Sigmoid colon (tissue), 4 donors: ENCODE measurements around the gene CLIC4.

Experiments
- EP300 ChIP-seq, 4 donors: sonication (generic); formaldehyde crosslinking; IDR thresholded peaks; one replicate each; pipeline ENCODE4 v1.6.1; 2017; ENCODE audit warnings: antibody characterized with exemption in 4 of 4
- POLR2A ChIP-seq, 2 donors: fragments of 450-650 bp; IDR thresholded peaks; one replicate each; pipeline ENCODE4 v1.6.1; 2016; ENCODE audit warnings: antibody characterized with exemption in 2 of 2, mild to moderate bottlenecking in 2 of 2, moderate library complexity in 2 of 2
- POLR2AphosphoS5 ChIP-seq, 4 donors: sonication (generic); formaldehyde crosslinking; IDR thresholded peaks; one replicate each; pipeline ENCODE4 v1.6.1; 2017; ENCODE audit warnings: antibody characterized with exemption in 4 of 4
- TF ChIP-seq, protein P1 (sequence below), 4 experiments: fragments of 450-650 bp in 3 of 4; fragments of 200-600 bp in 1 of 4; IDR thresholded peaks; one replicate each; pipeline ENCODE4 v1.5.1; 2016 to 2019; ENCODE audit warnings: antibody characterized with exemption in 4 of 4, mild to moderate bottlenecking in 3 of 4, moderate library complexity in 2 of 4

DNA sequence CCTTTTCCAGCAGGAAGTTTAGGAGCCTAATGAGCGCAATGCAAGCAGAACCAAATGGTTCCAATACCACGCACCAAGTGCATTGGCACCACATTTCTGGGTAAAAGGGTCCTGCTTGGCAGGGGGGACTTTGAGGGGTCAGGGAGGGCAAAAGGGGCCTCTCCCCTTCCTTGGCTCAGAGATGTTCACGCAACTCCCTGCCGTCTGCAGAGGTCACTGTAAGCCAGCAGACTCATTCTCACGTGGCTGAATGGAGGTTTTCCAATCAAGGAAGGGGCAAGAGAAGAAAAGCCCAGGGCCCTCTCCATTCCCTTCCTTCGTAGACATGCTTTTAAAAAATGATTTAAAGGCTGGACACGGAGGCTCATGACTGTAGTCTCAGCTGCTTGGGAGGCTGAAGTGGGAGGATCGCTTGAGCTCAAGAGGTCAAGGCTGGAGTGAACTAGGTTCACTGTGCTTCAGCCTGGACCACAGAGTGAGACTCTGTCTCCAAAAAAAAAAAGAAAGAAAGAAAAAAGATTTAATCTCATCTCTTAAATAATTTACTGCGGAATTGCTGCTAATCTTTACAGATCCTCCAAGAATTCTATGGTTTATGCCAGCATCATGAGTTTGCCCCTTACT lies 104.5 kb downstream of the CLIC4 start:
- TF ChIP-seq, protein P1, sequence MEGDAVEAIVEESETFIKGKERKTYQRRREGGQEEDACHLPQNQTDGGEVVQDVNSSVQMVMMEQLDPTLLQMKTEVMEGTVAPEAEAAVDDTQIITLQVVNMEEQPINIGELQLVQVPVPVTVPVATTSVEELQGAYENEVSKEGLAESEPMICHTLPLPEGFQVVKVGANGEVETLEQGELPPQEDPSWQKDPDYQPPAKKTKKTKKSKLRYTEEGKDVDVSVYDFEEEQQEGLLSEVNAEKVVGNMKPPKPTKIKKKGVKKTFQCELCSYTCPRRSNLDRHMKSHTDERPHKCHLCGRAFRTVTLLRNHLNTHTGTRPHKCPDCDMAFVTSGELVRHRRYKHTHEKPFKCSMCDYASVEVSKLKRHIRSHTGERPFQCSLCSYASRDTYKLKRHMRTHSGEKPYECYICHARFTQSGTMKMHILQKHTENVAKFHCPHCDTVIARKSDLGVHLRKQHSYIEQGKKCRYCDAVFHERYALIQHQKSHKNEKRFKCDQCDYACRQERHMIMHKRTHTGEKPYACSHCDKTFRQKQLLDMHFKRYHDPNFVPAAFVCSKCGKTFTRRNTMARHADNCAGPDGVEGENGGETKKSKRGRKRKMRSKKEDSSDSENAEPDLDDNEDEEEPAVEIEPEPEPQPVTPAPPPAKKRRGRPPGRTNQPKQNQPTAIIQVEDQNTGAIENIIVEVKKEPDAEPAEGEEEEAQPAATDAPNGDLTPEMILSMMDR (IDR thresholded peaks at IDR 0.05) = no peak
- TF ChIP-seq POLR2A (IDR thresholded peaks at IDR 0.05) (no peak), EP300 (IDR thresholded peaks at IDR 0.05) (no peak), POLR2AphosphoS5 (IDR thresholded peaks at IDR 0.05) (no peak)
